ENCODE data around the gene CFLAR.

DNA sequence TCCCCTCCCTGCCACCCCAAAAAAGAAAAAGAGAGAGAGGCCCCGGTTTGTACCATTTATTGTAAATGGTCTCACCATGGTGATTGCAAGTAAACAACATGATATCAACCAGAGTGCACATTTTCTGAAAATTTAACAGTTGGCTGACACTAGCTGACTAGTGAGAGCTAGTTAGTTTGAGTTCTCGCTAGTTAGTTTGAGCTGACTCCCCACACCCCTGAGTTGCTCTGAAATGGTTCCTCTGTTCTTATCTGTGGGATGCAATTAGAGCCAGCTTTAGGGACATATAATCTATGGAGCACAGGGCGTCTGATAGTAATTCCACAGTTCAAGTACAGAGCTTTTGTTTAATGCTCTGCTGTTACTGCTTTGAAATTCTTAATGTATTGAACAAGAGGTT is 80.0 kb downstream of the CFLAR start:
- no peak for TF ChIP-seq ZNF274 (IDR thresholded peaks at IDR 0.05; ENCODE audit: low read length)
- no peak for TF ChIP-seq ZNF274 (tag by site-specific recombination; IDR thresholded peaks at IDR 0.05; ENCODE audit: borderline replicate concordance)
- TF ChIP-seq HOXA7 (CRISPR knock-in tag; IDR thresholded peaks at IDR 0.05; ENCODE audit: borderline replicate concordance): no peak
- TF ChIP-seq, protein P1, sequence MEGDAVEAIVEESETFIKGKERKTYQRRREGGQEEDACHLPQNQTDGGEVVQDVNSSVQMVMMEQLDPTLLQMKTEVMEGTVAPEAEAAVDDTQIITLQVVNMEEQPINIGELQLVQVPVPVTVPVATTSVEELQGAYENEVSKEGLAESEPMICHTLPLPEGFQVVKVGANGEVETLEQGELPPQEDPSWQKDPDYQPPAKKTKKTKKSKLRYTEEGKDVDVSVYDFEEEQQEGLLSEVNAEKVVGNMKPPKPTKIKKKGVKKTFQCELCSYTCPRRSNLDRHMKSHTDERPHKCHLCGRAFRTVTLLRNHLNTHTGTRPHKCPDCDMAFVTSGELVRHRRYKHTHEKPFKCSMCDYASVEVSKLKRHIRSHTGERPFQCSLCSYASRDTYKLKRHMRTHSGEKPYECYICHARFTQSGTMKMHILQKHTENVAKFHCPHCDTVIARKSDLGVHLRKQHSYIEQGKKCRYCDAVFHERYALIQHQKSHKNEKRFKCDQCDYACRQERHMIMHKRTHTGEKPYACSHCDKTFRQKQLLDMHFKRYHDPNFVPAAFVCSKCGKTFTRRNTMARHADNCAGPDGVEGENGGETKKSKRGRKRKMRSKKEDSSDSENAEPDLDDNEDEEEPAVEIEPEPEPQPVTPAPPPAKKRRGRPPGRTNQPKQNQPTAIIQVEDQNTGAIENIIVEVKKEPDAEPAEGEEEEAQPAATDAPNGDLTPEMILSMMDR (tag by site-specific recombination; IDR thresholded peaks at IDR 0.05): no peak
- TF ChIP-seq, protein P2, sequence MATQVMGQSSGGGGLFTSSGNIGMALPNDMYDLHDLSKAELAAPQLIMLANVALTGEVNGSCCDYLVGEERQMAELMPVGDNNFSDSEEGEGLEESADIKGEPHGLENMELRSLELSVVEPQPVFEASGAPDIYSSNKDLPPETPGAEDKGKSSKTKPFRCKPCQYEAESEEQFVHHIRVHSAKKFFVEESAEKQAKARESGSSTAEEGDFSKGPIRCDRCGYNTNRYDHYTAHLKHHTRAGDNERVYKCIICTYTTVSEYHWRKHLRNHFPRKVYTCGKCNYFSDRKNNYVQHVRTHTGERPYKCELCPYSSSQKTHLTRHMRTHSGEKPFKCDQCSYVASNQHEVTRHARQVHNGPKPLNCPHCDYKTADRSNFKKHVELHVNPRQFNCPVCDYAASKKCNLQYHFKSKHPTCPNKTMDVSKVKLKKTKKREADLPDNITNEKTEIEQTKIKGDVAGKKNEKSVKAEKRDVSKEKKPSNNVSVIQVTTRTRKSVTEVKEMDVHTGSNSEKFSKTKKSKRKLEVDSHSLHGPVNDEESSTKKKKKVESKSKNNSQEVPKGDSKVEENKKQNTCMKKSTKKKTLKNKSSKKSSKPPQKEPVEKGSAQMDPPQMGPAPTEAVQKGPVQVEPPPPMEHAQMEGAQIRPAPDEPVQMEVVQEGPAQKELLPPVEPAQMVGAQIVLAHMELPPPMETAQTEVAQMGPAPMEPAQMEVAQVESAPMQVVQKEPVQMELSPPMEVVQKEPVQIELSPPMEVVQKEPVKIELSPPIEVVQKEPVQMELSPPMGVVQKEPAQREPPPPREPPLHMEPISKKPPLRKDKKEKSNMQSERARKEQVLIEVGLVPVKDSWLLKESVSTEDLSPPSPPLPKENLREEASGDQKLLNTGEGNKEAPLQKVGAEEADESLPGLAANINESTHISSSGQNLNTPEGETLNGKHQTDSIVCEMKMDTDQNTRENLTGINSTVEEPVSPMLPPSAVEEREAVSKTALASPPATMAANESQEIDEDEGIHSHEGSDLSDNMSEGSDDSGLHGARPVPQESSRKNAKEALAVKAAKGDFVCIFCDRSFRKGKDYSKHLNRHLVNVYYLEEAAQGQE (tag by site-specific recombination; IDR thresholded peaks at IDR 0.05): no peak
- no peak for TF ChIP-seq MEIS1 (CRISPR knock-in tag; IDR thresholded peaks at IDR 0.05; ENCODE audit: borderline replicate concordance)
- no peak for TF ChIP-seq ZBTB48 (tag by site-specific recombination; IDR thresholded peaks at IDR 0.05)
- no peak for TF ChIP-seq ZNF292 (tag by site-specific recombination; IDR thresholded peaks at IDR 0.05; ENCODE audit: borderline replicate concordance, low read depth)
- no peak for TF ChIP-seq SETDB1 (IDR thresholded peaks at IDR 0.05; ENCODE audit: insufficient read length, low read length)
- TF ChIP-seq, protein P3, sequence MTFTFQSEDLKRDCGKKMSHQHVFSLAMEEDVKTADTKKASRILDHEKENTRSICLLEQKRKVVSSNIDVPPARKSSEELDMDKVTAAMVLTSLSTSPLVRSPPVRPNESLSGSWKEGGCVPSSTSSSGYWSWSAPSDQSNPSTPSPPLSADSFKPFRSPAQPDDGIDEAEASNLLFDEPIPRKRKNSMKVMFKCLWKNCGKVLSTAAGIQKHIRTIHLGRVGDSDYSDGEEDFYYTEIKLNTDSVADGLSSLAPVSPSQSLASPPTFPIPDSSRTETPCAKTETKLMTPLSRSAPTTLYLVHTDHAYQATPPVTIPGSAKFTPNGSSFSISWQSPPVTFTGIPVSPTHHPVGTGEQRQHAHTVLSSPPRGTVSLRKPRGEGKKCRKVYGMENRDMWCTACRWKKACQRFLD (tag by site-specific recombination; IDR thresholded peaks at IDR 0.05): no peak
- no peak for TF ChIP-seq ZNF558 (tag by site-specific recombination; IDR thresholded peaks at IDR 0.05)

Measured in HEK293 (cell line).